Activated T-helper 1 cell treated with anti-CD3 and anti-CD28 coated beads, Interleukin-2, amount 50 U/mL, for 16 hours (primary cell): ENCODE results near the gene MFN2.
"Not testable (repeated sequence)": the region's sequence is repeated elsewhere in the genome, so short reads cannot be mapped to it uniquely, and the experiment has no call there.

Experiments used
- DNase-seq, 2 donors: peaks; one replicate each; pipeline ENCODE4 v3.0.0-alpha.2; 2020; ENCODE audit warnings: low read depth in 1 of 2, low spot score in 1 of 2

The MFN2 gene

DNA sequence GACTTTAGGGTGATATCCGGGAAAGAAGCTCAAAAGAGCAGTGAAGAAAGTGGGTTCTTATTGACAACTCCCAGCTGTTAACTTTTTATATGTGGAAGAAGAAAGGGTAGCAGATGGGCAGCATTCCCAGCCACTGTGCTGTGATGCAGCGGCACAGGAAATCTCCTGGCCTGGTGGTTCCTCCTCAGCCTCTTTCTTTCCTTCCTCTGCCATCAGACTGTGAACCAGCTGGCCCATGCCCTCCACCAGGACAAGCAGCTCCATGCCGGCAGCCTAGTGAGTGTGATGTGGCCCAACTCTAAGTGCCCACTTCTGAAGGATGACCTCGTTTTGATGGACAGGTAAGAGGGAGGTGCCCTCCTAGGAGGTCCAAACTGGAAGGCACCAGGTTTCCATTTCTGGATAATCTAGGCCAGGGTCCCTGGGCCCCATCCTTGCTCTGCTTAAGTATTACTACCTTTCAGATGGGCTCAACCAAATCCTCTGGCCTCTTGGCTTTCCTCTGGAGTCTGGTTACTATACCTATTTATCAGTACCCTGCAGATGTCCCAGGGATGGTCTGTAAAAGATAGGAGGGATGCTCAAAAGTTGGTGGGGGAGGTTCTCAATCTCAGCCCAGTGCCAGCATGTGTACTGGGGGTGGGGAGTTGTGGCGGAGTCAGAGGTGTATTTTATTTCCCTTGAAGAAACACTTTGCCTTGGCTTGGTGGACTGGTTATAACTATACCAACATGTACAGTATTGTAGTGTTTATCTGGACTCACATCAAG lies 17.0 kb downstream of the MFN2 start:
- no peak for DNase-seq

DNA sequence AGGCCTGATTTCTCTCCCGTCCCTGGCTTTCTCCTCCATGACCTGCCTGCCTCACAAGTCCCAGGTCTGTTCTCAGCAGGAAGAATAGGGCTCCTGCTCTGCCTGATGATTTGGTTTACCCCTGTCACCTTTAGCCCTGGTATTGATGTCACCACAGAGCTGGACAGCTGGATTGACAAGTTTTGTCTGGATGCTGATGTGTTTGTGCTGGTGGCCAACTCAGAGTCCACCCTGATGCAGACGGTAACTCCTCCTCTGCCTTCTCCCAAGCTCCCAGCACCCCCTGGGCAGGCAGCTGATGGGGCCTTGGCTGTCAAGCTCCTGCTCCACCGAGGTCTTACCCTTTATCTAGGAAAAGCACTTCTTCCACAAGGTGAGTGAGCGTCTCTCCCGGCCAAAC lies 18.4 kb downstream of the MFN2 start:
- DNase-seq = no peak

DNA sequence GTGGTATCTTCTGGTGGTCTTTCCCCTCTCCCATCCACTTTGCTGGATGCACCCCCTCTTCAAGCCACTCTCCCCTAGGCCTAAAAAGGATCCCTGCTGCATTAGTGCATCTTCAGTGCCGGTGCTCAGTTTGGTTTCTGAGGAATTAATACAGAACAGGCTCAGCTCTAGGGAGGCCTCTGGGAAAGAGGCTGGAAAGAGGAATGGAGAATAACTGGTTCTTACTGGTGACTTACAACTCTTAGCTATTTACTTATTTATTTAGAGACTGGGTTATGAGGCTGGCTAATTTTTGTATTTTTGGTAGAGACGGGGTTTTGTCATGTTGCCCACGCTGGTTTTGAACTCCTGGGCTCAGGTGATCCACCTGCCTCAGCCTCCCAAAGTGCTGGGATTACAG lies 19.0 kb downstream of the MFN2 start:
- no peak for DNase-seq

DNA sequence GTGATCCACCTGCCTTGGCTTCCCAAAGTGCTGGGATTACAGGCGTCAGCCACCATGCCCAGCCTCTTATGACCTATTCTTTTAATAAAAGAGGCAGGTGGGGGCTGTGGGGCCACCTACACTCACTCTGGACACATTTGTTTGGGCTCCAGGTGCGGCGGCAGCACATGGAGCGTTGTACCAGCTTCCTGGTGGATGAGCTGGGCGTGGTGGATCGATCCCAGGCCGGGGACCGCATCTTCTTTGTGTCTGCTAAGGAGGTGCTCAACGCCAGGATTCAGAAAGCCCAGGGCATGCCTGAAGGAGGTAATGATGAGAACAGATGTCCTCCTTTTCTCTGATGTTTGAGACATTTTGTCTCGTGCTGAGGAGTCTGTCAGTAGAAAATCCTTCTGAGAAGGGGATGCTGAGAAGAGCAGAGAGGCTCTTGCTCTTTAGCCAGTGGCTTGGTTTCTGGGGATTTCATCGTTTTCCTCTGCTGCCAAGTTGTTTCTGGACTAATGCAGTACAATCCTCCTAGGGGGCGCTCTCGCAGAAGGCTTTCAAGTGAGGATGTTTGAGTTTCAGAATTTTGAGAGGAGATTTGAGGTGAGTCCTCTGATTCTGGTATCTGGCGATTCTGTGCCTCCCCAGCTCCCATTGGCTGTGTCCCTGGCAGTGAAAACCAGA lies 21.1 kb downstream of the MFN2 start:
- DNase-seq = no peak

DNA sequence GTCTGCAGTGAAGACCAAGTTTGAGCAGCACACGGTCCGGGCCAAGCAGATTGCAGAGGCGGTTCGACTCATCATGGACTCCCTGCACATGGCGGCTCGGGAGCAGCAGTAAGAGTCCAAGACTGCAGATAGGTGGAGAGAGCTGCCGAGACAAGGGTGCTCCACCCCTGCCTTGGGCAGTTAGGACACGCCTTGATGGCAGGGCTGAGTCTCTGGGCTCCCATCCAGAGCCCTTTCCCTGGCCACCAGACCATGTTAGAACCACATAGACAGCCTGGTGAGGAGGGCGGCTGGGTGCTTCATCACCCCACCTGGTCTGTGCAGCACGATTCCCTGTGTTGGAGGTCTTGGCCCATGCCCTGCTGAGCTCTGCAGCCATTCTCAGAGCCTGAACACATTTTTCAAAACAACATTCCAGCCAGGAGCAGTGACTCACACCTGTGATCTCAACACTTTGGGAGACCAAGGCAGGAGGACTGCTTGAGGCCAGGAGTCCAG lies 21.8 kb downstream of the MFN2 start:
- DNase-seq = no peak

DNA sequence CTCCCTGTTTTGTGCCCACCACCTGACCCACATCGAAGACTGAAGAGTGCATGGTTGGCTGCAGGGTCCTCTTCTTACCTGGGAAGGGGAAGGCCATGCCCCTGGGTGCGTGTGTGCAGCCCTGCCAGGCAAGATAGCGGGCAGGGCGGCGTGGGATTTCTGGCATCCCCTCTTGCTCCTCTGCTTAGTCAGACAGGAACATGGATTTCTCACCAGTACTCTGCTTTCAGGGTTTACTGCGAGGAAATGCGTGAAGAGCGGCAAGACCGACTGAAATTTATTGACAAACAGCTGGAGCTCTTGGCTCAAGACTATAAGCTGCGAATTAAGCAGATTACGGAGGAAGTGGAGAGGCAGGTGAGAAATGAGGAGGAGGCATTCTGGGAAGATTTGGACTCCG lies 23.5 kb downstream of the MFN2 start:
- no peak for DNase-seq

DNA sequence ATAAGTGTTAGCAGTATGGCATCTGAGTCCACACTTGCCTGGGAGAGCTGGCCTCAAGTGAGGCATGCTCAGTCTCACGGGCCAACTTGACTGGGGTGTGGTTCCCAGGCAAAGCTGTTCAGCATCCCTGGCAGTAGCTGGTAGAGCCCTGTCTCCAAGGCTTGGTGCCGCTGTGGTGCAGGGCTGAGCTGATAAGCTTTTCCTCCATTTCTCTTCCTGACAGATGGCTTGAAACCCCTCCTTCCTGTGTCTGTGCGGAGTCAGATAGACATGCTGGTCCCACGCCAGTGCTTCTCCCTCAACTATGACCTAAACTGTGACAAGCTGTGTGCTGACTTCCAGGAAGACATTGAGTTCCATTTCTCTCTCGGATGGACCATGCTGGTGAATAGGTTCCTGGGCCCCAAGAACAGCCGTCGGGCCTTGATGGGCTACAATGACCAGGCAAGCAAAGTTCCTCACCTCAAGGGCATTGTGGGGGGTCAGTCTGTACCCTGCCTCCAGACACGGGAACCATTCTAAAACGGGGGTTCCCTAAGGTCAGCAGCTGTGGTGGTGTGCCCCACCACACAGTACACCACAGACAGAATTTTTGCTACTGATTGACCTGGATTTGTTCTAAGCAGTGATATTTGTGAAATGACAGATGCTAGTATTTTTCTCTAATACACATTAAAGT lies 25.4 kb downstream of the MFN2 start:
- no peak for DNase-seq

DNA sequence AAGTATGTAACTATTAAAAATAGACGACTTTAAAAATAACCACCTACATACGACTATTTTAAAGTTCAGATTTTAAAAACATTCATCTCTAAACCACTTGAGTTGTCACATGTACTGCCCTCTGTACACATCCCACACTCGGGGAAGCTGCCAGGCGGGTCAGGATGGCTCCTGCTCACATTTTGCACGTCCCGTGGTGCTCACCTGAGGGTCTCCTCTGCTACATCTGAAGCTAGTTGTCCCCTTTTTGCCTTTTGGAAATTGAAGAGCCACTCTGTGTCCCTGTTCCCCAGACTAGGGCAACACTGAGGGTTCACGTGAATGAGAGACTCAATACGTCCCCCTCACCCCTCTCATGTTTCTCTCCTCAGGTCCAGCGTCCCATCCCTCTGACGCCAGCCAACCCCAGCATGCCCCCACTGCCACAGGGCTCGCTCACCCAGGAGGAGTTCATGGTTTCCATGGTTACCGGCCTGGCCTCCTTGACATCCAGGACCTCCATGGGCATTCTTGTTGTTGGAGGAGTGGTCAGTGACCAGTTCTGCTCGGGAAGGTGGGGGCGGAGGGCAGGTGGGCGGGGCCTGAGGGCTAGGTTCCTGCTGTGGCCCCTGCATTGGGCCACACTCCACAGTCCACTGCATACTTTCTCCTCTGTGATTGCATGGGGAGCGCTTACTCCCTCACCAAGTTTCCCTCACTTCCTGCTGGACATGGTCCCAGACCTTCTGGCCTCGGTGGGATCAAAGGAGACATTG lies 26.1 kb downstream of the MFN2 start:
- no peak for DNase-seq

DNA sequence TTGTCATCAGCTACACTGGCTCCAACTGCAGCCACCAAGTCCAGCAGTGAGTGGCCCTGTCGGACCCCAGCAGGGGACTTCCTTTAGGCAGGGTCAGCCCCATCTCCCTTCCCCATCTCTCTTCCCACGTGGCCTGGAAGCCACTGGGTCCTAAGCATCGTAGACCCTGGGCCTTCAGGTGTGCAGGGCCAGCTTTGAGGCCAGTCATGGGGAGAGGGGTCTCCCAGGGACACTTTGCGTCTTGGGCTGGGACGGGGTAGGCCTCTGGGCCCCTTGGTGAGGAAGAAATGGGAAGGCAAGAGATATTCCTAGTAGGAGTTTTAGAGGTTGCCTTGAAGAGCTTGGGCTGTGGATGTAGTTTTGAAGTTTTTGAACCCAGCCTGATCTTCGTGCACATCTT lies 27.0 kb downstream of the MFN2 start:
- DNase-seq = no peak

DNA sequence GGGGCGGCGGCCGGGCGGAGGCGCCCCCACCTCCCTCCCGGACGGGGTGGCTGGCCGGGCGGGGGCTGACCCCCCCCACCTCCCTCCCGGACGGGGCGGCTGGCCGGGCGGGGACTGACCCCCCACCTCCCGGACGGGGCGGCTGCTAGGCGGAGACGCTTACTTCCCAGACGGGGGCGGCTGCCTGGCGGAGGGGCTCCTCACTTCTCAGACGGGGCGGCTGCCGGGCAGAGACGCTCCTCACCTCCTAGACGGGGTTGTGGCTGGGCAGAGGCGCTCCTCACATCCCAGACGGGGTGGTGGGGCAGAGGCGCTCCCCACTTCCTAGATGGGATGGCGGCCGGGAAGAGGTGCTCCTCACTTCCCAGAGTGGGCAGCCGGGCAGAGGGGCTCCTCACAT lies 28.1 kb downstream of the MFN2 start:
- DNase-seq = not testable (repeated sequence)

DNA sequence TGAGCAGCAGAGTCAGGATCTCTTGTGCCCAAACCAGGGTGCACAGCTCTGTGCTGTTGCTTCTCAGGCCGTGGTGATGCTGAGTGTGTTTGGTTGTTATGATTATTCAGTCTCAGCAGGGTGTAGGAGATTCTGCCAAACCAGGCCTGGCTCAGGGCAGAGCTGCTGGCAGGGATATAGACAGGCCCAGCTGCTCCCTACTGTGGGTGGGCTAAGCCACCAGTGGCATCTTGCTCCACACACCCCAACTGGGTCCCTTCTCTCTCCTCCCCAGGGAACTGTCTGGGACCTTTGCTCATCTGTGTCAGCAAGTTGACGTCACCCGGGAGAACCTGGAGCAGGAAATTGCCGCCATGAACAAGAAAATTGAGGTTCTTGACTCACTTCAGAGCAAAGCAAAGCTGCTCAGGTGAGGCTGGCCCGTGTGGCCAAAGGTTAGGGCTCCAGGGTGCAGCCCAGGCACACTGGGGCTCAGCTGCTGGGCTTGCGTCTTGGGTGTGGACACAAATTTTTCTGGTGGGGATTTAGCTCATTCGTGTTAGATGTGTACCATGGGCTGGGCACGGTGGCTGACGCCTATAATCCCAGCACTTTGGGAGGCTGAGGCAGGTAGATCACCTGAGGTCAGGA lies 29.2 kb downstream of the MFN2 start:
- no peak for DNase-seq

DNA sequence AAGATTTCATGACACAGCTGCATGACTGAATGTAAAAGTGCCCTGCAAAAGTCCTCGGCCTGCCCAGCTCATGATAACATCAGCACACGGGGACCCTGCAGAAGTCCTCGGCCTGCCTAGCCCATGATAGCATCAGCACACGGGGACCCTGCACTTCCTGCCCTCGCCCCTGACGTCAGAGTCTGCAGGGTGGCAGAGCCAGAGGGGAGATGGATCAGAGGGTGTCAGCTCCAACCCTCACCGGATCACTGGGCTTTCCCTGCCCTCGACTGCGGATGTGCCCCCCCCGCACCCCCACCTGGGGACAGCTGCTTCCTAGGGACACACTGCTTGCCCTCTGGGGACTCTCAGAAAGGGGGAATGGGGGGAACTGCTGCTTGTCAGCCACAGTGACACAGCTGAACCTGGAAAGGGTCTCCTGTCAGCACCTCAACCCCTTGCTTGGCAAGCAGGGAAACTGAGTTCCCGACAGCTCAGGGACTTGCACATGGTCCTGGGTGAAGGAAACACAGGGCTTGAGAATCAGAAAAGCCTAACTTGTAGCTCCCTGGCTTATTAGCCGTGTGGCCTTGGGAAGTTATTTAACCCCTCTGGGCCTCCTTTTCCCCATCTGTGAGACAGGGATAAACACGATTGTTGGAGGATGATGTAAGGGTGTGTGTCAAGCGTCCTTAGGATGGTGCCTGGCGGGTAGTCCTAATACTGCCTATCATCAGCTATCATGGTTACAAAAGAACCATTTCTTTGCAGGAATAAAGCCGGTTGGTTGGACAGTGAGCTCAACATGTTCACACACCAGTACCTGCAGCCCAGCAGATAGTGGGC lies 30.7 kb downstream of the MFN2 start:
- DNase-seq = no peak

DNA sequence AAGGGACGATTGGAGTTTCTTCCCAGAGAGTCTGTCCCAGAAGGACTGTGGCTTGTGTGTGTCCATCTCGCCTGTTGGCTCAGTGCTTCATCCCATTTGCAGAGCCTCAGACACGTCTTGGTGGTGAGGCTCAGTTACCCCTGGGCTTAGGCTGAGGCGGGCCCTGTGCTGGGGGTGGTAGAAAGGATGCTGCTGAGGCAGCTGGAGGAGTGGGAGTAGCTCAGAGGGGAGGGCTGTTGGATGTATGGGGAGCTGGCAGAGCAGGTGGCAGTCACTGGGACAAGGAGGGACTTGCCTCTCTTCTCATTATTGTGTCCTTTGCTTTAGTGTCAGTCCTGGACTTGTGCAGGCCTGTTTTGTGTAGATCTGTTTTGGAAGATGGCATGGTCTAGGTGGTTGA lies 31.8 kb downstream of the MFN2 start:
- no peak for DNase-seq

DNA sequence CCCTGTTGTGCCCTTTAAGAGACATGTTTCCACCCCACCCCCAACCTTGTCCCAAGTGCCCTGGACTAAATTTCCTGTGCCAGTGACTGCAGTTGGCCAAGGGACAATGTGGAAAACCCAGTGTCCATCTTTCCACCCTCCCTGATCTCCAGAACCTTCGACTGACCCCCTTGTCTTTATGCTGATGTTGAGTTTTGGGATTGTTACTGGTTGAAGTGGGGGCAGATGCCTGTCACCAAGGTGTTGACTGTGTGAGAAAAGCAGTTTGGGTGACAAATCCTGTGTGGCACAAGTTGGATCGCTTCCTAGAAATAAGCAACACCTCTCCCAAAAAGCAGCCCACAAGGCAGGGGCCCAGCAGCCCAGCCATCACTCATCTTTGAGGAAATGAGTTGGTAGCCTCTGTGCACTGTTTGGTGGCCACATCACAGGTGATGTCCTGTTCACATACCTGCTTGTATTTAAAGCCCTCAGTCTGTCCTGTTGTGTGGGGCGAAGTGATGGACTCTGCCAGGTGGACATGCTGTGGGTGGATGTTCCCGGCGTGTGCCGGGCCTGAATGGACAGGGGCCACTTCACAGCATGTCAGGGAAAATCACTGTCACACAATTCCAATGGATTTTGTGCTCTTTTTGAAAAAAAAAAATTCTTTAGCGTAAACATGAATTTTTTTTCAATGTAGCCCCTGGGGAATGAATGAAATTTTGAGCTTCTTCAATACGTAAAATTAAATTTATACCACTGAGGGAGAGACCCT lies 32.5 kb downstream of the MFN2 start:
- DNase-seq = no peak

DNA sequence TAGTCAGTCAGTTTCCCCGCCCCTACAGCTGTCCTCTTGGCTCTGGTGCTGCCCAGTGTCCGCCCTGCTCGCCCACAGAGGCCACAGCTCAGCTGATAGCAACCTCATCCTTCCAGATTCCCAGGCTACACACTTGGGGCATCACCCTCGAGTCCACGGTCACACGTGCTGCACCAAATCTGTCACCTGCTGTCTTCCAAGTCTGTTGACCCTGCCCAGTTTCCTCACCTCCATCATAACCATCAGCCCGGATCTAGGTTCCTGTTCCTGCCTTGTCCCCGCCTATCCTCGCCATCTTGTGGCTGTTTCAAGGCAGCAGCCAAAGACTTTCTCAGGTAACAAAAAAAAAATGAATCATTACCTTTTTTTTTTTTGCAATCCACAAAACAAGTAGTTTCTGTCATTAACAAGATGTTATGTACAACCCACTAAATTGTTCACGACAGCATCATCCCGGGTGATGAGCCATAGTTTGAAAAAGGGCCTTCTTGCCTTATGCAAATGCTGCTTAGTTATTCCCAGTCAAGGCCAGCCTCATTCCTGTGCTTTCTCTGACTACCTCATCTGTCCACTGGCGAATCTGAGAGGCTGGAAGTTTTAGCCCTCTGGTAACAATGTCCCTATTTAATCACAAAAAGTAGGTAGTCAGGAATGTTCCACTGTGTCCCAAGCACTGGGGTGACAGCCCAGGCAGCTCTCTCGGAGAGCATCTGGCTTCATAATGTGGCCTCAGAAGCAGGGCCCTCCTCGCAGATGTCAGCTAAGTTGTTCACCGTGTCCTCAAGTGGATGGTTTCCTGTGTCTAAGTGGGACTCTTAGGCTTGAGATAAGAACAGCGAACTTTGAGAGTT lies 34.1 kb downstream of the MFN2 start:
- no peak for DNase-seq

DNA sequence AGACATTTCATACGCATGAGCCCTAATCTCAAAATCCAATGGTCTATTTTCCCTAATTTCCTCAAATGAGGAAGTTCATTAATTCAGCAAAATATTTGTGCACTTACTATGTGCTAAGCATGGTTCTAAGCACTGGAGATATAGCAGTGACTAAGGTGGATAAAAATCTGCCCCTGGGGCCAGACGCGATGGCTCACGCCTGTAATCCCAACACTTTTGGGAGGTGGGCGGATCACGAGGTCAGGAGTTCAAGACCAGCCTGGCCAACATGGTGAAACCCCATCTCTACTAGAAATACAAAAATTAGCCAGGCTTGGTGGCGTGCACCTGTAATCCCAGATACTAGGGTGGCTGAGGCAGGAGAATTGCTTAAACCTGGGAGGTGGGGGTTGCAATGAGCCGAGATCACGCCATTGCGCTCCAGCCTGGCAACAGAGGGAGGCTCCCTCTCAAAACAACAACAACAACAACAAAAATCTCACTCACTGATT lies 34.8 kb downstream of the MFN2 start:
- no peak for DNase-seq

DNA sequence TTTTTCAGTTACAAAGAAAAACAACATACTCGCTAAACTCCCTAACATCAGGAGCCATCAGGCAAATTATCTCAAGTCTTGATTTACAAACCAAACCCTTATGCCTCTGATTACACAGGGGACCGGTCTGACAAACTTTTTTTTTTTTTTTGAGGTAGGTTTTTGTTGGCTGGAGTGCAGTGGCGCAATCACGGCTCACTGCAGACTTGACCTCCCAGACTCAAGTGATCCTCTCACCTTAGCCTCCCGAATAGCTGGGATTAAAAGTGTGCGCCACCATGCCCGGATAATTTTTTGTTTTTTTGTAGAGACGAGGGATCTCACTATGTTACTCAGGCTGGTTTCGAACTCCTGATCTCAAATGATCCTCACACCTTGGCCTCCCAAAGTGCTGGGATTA lies 35.3 kb downstream of the MFN2 start:
- no peak for DNase-seq

DNA sequence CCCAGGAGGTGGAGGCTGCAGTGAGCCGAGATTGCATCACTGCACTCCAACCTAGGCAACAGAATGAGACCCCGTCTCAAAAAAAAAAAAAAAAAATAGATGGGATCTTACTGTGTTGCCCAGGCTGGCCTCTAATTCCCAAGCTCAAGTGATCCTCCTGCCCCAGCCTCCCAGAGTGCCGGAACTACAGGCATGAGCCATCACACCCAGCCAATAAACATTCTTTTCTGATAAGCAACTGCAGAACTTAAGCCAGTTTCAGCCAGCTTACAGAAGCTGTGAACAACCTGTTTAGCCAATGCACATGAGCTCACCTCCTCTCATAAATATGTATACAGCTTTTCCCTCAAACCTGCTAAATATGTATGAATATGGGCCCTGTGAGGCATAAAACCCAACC lies 35.9 kb downstream of the MFN2 start:
- DNase-seq = no peak
